Measurements from ENCODE around the gene TUB. TPM values are rescaled to one million over a fixed set of nuclear protein-coding genes. Genes with fewer than 3 reads are reported as not detected.

Gene TUB
- total RNA-seq = under 1 TPM; 0.36 to 0.58 TPM

- POLR2A ChIA-PET = no interaction called here
- H3K36me3 Mint-ChIP-seq = no peaks in the 10 kb centered on the region
- H3K4me1 Mint-ChIP-seq (ENCODE audit: low read depth) = peaks cover 9% of the 10 kb centered on the region
- peak within 1 kb of the TSS; percentile 50 for H3K4me3 Mint-ChIP-seq
- CTCF ChIA-PET = interaction anchor here (0.7 to 5.5 kb wide), 3 partner anchors 10 to 75 kb away, joined by 3 to 24 read pairs (median 16); no protein-coding TSS in a partner anchor
- H3K27me3 Mint-ChIP-seq = peaks cover 40% of the 10 kb centered on the region
- no peaks in the 10 kb centered on the region for H3K9me3 Mint-ChIP-seq
- DNase-seq = peak; percentile 13
- no peak within 1 kb of the TSS for H3K27ac Mint-ChIP-seq
- intact Hi-C loops (cut with micrococcal nuclease) = no loop called here
Observed at GRCh38 chr11:8080674-8081590, at the start of gene TUB. Gene TUB (plus strand): TSS chr11:8081211. CDS start chr11:8081511, 300 bp downstream.

DNA sequence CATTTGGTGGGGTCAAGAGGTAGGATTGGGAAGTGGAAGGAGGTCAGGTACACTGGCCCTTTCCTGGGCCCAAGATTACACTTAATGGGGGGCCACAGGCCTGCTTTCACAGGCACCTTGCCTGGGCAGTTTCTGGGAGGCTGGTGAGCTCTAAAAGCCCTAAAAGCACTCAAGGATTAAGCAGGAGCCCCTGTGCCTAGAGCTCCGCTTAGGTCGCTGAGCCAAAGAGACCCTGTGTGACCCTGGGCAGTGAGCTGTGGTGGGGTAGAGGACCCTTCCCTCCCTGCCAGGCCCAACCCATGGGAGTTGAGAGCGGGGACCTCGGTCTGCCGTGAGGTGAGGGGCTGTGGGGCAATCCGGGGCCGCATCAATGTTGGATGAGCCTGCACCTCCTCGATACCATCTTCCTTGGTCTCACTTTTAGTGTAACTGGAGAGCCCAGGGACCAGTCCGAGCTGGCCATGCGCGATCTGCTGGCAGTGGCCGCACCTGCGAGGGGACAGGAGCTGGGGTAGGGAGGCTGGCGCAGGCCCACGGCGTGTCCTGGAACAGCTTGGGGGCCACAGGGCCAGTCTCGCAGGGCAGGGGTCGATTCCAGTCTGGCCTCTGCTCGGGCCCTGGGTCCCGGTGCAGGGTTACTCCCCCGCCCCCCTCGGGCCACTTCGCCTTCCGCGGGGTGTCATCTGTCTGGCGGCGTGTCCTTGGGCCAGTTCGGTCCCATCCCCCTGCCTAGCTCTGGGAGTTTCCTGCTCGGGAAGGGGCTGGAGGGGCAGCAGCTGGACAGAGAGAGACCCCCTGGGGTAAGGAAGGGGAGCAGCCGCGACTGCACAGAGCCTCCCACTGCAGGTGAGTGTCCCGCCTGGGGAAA lies 49.5 kb upstream of the TUB start:
- intact Hi-C loops (cut with micrococcal nuclease) = loop anchor here (2.0 kb wide), 2 partner anchors 25 to 59 kb away; no protein-coding TSS in a partner anchor
- ChIA-PET CTCF (interaction anchor here (0.9 to 4.7 kb wide), 6 partner anchors 10 to 79 kb away, joined by 3 to 122 read pairs (median 26); no protein-coding TSS in a partner anchor), POLR2A (no interaction called here)
- H3K4me1 Mint-ChIP-seq (ENCODE audit: low read depth) = peaks cover 7% of the 10 kb centered on the region
- H3K27me3 Mint-ChIP-seq = peaks cover 12% of the 10 kb centered on the region
- H3K4me3 Mint-ChIP-seq = no peak overlapping the region
- no peak overlapping the region for H3K27ac Mint-ChIP-seq
- DNase-seq = no peak
- H3K36me3 Mint-ChIP-seq = no peaks in the 10 kb centered on the region
- H3K9me3 Mint-ChIP-seq = no peaks in the 10 kb centered on the region

- Mint-ChIP-seq H3K9me3 (no peaks in the 10 kb centered on the region), H3K27ac (no peak overlapping the region), H3K4me1 (ENCODE audit: low read depth) (peaks cover 7% of the 10 kb centered on the region), H3K4me3 (no peak overlapping the region), H3K36me3 (no peaks in the 10 kb centered on the region), H3K27me3 (peaks cover 12% of the 10 kb centered on the region)
- intact Hi-C loops (cut with micrococcal nuclease) = loop anchor here (2.0 kb wide), 2 partner anchors 25 to 59 kb away; no protein-coding TSS in a partner anchor
- ChIA-PET POLR2A (no interaction called here), CTCF (interaction anchor here (1.3 to 4.7 kb wide), 11 partner anchors 11 to 78 kb away, joined by 3 to 122 read pairs (median 18); no protein-coding TSS in a partner anchor)
- no peak for DNase-seq
Observed at GRCh38 chr11:8032122-8032521, 48.9 kb upstream of the TUB start.

GRCh38 chr11:8032576-8033304 lies 48.3 kb upstream of the TUB start:
- DNase-seq = no peak
- intact Hi-C loops (cut with micrococcal nuclease) = loop anchor here (1.0 to 2.0 kb wide), 3 partner anchors 26 to 67 kb away; no protein-coding TSS in a partner anchor
- Mint-ChIP-seq H3K27ac (no peak overlapping the region), H3K4me3 (no peak overlapping the region), H3K9me3 (no peaks in the 10 kb centered on the region), H3K4me1 (ENCODE audit: low read depth) (peaks cover 7% of the 10 kb centered on the region), H3K27me3 (peaks cover 12% of the 10 kb centered on the region), H3K36me3 (no peaks in the 10 kb centered on the region)
- ChIA-PET CTCF (interaction anchor here (0.6 to 4.7 kb wide), 28 partner anchors 9 to 552 kb away, joined by 3 to 122 read pairs (median 6); partner anchors contain the start of gene EIF3F), POLR2A (interaction anchor here (1.9 kb wide), 1 partner anchor 67 kb away, joined by 5 read pairs; no protein-coding TSS in a partner anchor)

DNA sequence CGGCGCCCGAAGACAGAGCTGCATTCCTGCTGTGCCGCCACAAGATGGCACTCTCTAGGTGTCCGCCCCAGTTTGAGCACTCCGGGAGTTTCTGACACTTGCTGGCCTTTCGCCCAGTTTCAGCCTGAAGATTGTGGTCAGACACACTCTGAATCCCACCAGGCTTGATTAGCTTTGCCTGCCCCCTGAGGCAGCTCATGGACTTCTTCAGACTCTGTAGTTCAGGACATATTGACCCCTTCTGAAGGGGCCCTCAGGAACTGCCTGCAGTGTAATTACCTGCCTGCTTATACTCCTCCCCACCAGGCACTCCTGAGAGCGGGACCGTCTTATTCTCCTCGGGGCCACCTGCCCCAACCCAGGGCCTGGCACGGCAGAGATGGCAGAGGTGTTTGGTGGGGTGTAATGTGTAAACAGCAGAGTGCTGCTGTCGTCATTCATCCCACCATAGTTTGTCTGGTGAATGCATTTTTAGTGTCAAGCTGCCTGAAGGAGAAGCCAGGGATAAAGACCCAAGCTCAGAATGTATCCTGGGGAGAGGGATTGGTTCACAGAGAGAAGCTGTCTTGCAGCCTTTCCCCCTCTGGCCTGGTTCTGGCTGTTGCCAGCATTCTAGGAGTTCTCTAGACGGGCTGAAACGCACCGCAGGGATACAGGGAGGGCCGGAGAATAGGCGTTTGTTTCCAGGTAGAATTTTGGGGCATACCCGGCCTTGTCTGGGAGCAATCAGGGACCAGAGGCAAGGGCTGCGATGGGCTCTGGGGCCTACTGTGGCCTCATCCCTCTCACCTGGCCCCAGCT lies 47.5 kb upstream of the TUB start:
- peak; percentile 63 for DNase-seq
- peaks cover 7% of the 10 kb centered on the region for H3K4me1 Mint-ChIP-seq (ENCODE audit: low read depth)
- no peak overlapping the region for H3K27ac Mint-ChIP-seq
- peaks cover 12% of the 10 kb centered on the region for H3K27me3 Mint-ChIP-seq
- no peak overlapping the region for H3K4me3 Mint-ChIP-seq
- POLR2A ChIA-PET = interaction anchor here (1.9 kb wide), 1 partner anchor 66 kb away, joined by 5 read pairs; no protein-coding TSS in a partner anchor
- intact Hi-C loops (cut with micrococcal nuclease) = loop anchor here (1.0 to 2.0 kb wide), 3 partner anchors 27 to 66 kb away; no protein-coding TSS in a partner anchor
- H3K36me3 Mint-ChIP-seq = no peaks in the 10 kb centered on the region
- CTCF ChIA-PET = interaction anchor here (0.6 to 4.7 kb wide), 30 partner anchors 8 to 717 kb away, joined by 3 to 122 read pairs (median 6); partner anchors contain the start of gene EIF3F
- no peaks in the 10 kb centered on the region for H3K9me3 Mint-ChIP-seq

DNA sequence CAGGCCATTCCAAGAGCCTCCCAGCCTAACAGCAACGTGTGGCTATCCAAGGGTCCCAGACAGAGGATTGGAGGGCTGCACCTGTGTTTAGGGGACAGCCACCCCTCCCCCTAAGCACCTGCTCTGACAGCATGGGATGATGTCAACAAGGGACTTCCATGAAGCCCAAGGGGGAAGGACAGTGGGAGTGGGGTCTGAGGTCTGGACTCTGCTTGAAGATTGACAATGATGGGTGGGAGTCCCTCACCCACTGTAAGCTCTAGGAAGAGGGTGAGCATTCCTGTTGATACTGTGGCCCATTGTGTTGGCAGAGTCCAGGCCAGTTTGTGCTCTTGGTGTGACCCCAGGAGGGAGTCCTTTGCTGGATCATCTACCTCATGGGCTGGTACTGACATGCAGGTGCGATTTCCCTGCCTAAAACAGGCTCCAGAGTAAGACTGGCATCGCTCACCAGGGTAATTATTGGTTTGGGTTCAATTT lies 46.9 kb upstream of the TUB start:
- Mint-ChIP-seq H3K27ac (no peak overlapping the region), H3K9me3 (no peaks in the 10 kb centered on the region), H3K4me1 (ENCODE audit: low read depth) (peaks cover 7% of the 10 kb centered on the region), H3K4me3 (no peak overlapping the region), H3K27me3 (peaks cover 12% of the 10 kb centered on the region), H3K36me3 (no peaks in the 10 kb centered on the region)
- ChIA-PET CTCF (interaction anchor here (0.7 to 4.7 kb wide), 18 partner anchors 10 to 716 kb away, joined by 3 to 122 read pairs (median 11); no protein-coding TSS in a partner anchor), POLR2A (interaction anchor here (1.9 kb wide), 1 partner anchor 65 kb away, joined by 5 read pairs; no protein-coding TSS in a partner anchor)
- intact Hi-C loops (cut with micrococcal nuclease) = no loop called here
- DNase-seq = no peak

GRCh38 chr11:8034604-8035190 lies 46.3 kb upstream of the TUB start:
- peaks cover 12% of the 10 kb centered on the region for H3K27me3 Mint-ChIP-seq
- peaks cover 7% of the 10 kb centered on the region for H3K4me1 Mint-ChIP-seq (ENCODE audit: low read depth)
- no peaks in the 10 kb centered on the region for H3K9me3 Mint-ChIP-seq
- H3K27ac Mint-ChIP-seq = no peak overlapping the region
- H3K4me3 Mint-ChIP-seq = no peak overlapping the region
- intact Hi-C loops (cut with micrococcal nuclease) = no loop called here
- POLR2A ChIA-PET = interaction anchor here (1.9 kb wide), 1 partner anchor 65 kb away, joined by 5 read pairs; no protein-coding TSS in a partner anchor
- no peaks in the 10 kb centered on the region for H3K36me3 Mint-ChIP-seq
- CTCF ChIA-PET = interaction anchor here (1.0 to 4.7 kb wide), 11 partner anchors 9 to 69 kb away, joined by 3 to 122 read pairs (median 18); no protein-coding TSS in a partner anchor
- no peak for DNase-seq

DNA sequence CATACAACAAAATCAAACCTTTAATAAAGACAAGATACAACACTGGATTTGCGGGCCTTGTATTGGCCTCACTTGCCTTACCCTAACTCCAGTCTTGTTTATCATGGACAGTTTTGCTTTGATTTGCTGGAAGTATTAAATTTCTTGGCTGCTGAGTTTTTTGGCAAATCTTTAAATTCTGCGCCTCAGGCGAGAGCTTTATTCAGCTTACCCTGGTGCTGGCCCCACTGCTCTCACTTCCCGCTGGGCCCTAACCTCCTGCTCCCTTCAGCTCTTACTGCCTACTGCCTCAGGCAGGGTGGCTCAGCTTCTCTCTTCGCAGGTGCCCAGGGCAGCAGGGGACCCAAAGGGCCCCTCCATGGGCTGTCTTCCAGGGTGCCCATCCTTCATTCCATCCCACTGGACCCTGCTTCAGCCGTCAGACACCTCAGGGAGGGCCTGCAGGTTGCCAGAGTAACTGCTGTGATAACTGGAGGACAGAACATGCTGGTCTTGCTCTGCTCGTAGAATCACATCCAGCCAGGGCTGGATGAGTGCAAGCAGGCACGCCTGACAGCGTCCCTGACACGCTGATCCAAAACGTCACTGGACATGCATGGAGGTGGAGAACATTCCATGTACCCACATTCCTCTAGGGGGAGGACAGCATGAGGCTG lies 45.7 kb upstream of the TUB start:
- Mint-ChIP-seq H3K27me3 (peaks cover 12% of the 10 kb centered on the region), H3K27ac (no peak overlapping the region), H3K36me3 (no peaks in the 10 kb centered on the region), H3K4me3 (no peak overlapping the region), H3K4me1 (ENCODE audit: low read depth) (peaks cover 7% of the 10 kb centered on the region), H3K9me3 (no peaks in the 10 kb centered on the region)
- CTCF ChIA-PET = interaction anchor here (1.0 to 4.7 kb wide), 8 partner anchors 9 to 64 kb away, joined by 3 to 122 read pairs (median 18); no protein-coding TSS in a partner anchor
- POLR2A ChIA-PET = no interaction called here
- no peak for DNase-seq
- intact Hi-C loops (cut with micrococcal nuclease) = no loop called here

- Mint-ChIP-seq H3K27me3 (peaks cover 9% of the 10 kb centered on the region), H3K4me1 (ENCODE audit: low read depth) (peaks cover 7% of the 10 kb centered on the region), H3K27ac (no peak overlapping the region), H3K36me3 (no peaks in the 10 kb centered on the region), H3K4me3 (no peak overlapping the region), H3K9me3 (no peaks in the 10 kb centered on the region)
- intact Hi-C loops (cut with micrococcal nuclease) = no loop called here
- ChIA-PET POLR2A (no interaction called here), CTCF (interaction anchor here (1.6 to 4.1 kb wide), 3 partner anchors 8 to 63 kb away, joined by 4 to 18 read pairs (median 17); no protein-coding TSS in a partner anchor)
- DNase-seq = no peak
Observed at GRCh38 chr11:8036002-8036802, 44.8 kb upstream of the TUB start.
